HFFc6 (cell line): ENCODE data around the gene DDX52. TPM values are rescaled to one million over a fixed set of nuclear protein-coding genes. Genes with fewer than 3 reads are reported as not detected.
A peak's percentile ranks its signal among the peaks of the same experiment; 100 is the strongest.

Source experiments
- DNase-seq: peaks from one replicate; pipeline ENCODE4 v3.0.0-alpha.2; 2018
- H3K27ac Mint-ChIP-seq: 2 replicates; pipeline ENCODE4 v1.8.0; 2020; ENCODE audit warnings: mild to moderate bottlenecking, mixed read lengths
- H3K27me3 Mint-ChIP-seq: 2 replicates; pipeline ENCODE4 v1.8.0; 2021; ENCODE audit warnings: mild to moderate bottlenecking, moderate library complexity, mixed read lengths; ENCODE audit not compliant: insufficient read depth
- H3K36me3 Mint-ChIP-seq: 2 replicates; pipeline ENCODE4 v1.8.0; 2021; ENCODE audit warnings: low read depth, mixed read lengths
- H3K4me1 Mint-ChIP-seq: 2 replicates; pipeline ENCODE4 v1.8.0; 2020; ENCODE audit warnings: low read depth, mixed read lengths
- H3K4me3 Mint-ChIP-seq: 2 replicates; pipeline ENCODE4 v1.8.0; 2020; ENCODE audit warnings: mild to moderate bottlenecking, moderate library complexity, mixed read lengths
- H3K9me3 Mint-ChIP-seq: 2 replicates; pipeline ENCODE4 v1.8.0; 2020; ENCODE audit warnings: mild to moderate bottlenecking, mixed read lengths
- CTCF ChIP-seq: fragments of 200-600 bp; sonication (generic); IDR thresholded peaks from 2 replicates; pipeline ENCODE4 v1.5.0; 2021; ENCODE audit warnings: antibody characterized with exemption, mild to moderate bottlenecking
- total RNA-seq, 6 experiments: library from RNA; stranded (reverse); fragmentation: NEBNext Ultra II Directional; extraction: Animal tissue kit (Norgen Biotek cat#: 25700); gene quantifications; 2 replicates in 1 of 6; 3 replicates in 5 of 6; pipeline ENCODE4 v1.2.3, GENCODE V29; 2021

The DDX52 gene
- total RNA-seq, 6 experiments from 2014 or later = 22.4 to 29.8 (median 26.8) TPM

- no peak for TF ChIP-seq CTCF
- Mint-ChIP-seq H3K27me3 (no peaks in the 10 kb centered on the region), H3K4me3 (no peak overlapping the region), H3K36me3 (peaks cover 31% of the 10 kb centered on the region), H3K4me1 (no peaks in the 10 kb centered on the region), H3K9me3 (no peaks in the 10 kb centered on the region), H3K27ac (no peak overlapping the region)
- no peak for DNase-seq
These were observed 68.8 kb downstream of the DDX52 start for GRCh38 chr17:37574427-37574826.

GRCh38 chr17:37571674-37572073 is 71.6 kb downstream of the DDX52 start:
- Mint-ChIP-seq H3K27me3 (no peaks in the 10 kb centered on the region), H3K36me3 (peaks cover 45% of the 10 kb centered on the region), H3K4me3 (no peak overlapping the region), H3K27ac (no peak overlapping the region), H3K9me3 (no peaks in the 10 kb centered on the region), H3K4me1 (peaks cover 9% of the 10 kb centered on the region; the same call in 1 of the 2 replicates)
- TF ChIP-seq CTCF = no peak
- DNase-seq = no peak

- H3K27me3 Mint-ChIP-seq = no peaks in the 10 kb centered on the region
These were observed 72.6 kb downstream of the DDX52 start for GRCh38 chr17:37570527-37571093.

DNA sequence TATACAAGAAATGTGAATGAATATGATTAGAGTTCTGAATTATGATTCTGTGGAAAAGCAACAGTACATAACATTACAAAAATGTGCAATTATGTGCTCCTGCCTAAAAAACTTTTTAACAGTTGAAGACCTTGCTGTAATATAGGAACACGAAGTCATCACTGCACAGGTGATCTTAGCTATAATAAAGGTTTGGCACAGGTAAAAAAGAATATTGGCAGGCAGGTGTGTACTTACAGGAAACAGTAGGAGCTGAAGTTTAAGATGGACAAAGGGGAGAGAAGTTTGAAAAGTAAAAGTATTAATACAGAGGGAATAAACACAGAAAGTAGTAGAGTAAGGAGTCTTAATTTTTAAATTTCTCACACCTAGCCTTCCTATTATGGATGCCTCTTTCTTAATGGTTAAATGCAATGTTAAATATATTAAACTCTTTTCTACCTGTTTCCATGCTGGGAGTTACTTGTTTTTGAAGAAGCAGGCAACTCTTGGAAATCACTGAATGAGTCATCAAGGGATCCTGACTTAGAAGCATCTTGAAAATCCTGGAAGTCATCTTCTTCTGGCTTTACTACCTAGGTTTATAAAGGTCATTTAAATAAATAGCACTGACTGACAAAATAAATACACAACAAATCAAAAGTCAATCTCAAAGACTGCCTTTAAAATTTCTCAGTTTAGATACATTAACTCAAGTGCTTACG is 74.7 kb downstream of the DDX52 start:
- DNase-seq = no peak
- no peak for TF ChIP-seq CTCF

More at GRCh38 chr17:37570527-37571093, 72.6 kb downstream of the DDX52 start:
- Mint-ChIP-seq H3K36me3 (peaks cover 46% of the 10 kb centered on the region), H3K4me1 (peaks cover 9% of the 10 kb centered on the region; the same call in 1 of the 2 replicates), H3K4me3 (no peak overlapping the region), H3K9me3 (no peaks in the 10 kb centered on the region), H3K27ac (peak overlapping the region; percentile 31; the same call in 1 of the 2 replicates)
- TF ChIP-seq CTCF = peak; percentile 74
- DNase-seq = peak; percentile 76

GRCh38 chr17:37567538-37567937 is 75.7 kb downstream of the DDX52 start:
- no peaks in the 10 kb centered on the region for H3K27me3 Mint-ChIP-seq

More for the DNA sequence above, 74.7 kb downstream of the DDX52 start:
- Mint-ChIP-seq H3K4me3 (no peak overlapping the region), H3K27ac (no peak overlapping the region), H3K4me1 (peaks cover 9% of the 10 kb centered on the region; the same call in 1 of the 2 replicates), H3K27me3 (no peaks in the 10 kb centered on the region), H3K9me3 (no peaks in the 10 kb centered on the region), H3K36me3 (peaks cover 43% of the 10 kb centered on the region)

More at GRCh38 chr17:37567538-37567937, 75.7 kb downstream of the DDX52 start:
- DNase-seq = no peak
- Mint-ChIP-seq H3K36me3 (peaks cover 40% of the 10 kb centered on the region), H3K4me1 (peaks cover 9% of the 10 kb centered on the region; the same call in 1 of the 2 replicates), H3K27ac (no peak overlapping the region), H3K9me3 (no peaks in the 10 kb centered on the region), H3K4me3 (no peak overlapping the region)
- no peak for TF ChIP-seq CTCF
